HG03521 (cell line): ENCODE data around the gene ARHGAP23.

Source experiments
- ATAC-seq: cut with Tn5 transposase; IDR thresholded peaks from one replicate; pipeline ENCODE4 v1.9.1; 2021; ENCODE audit warnings: mild to moderate bottlenecking, moderate library complexity; ENCODE audit not compliant: unreplicated experiment

The ARHGAP23 gene, protein sequence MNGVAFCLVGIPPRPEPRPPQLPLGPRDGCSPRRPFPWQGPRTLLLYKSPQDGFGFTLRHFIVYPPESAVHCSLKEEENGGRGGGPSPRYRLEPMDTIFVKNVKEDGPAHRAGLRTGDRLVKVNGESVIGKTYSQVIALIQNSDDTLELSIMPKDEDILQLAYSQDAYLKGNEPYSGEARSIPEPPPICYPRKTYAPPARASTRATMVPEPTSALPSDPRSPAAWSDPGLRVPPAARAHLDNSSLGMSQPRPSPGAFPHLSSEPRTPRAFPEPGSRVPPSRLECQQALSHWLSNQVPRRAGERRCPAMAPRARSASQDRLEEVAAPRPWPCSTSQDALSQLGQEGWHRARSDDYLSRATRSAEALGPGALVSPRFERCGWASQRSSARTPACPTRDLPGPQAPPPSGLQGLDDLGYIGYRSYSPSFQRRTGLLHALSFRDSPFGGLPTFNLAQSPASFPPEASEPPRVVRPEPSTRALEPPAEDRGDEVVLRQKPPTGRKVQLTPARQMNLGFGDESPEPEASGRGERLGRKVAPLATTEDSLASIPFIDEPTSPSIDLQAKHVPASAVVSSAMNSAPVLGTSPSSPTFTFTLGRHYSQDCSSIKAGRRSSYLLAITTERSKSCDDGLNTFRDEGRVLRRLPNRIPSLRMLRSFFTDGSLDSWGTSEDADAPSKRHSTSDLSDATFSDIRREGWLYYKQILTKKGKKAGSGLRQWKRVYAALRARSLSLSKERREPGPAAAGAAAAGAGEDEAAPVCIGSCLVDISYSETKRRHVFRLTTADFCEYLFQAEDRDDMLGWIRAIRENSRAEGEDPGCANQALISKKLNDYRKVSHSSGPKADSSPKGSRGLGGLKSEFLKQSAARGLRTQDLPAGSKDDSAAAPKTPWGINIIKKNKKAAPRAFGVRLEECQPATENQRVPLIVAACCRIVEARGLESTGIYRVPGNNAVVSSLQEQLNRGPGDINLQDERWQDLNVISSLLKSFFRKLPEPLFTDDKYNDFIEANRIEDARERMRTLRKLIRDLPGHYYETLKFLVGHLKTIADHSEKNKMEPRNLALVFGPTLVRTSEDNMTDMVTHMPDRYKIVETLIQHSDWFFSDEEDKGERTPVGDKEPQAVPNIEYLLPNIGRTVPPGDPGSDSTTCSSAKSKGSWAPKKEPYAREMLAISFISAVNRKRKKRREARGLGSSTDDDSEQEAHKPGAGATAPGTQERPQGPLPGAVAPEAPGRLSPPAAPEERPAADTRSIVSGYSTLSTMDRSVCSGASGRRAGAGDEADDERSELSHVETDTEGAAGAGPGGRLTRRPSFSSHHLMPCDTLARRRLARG (N-terminal part only)

DNA sequence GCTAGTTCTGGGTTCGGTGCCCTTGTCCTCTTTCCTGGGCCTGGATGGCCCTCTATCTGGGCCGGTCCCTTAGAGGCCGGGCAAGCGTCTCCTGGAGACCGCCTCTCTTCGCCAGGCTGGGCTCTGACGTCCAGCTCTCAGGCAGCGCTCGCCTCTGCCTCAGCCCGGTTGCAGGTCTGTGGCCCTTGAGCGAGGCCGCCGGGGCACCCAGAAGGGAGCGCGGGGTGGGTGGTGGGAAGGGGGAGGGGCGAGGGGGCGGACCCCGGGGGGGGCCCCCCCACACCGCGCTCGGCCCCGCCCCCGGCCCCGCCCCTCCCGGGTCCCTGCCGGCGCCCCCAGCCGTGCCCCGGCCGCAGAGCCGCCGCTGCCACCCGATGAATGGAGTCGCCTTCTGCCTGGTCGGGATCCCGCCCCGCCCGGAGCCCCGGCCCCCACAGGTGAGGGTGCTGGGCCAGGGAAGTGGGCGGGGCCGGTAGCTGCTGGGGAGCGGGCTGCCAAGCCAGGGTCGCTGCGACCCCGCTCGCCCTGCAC lies at the start of gene ARHGAP23:
ARHGAP23 (plus strand) TSS at position 353 of the 531 bp plus-strand sequence; CDS start at position 375, 22 bp downstream.
- no peak for ATAC-seq

DNA sequence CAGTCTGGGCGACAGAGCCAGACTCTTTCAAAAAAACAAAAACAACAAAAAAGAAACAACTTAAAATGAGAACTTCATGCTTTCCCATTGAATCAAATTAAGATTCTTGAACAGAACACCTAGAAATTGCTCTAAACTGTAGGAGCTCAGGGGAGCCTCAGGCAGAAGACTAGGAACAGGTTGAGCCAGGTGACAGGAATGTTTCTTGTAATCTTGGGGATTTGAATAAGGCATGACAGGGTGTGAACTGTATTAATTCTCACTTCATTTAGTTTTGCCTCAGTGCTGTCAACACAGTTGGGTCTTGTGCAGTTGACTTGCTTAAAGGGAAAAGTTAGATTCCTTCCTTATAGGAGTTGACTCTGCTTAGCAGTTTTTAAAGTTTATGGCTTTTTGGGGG lies 48.8 kb upstream of the ARHGAP23 start:
- no peak for ATAC-seq

DNA sequence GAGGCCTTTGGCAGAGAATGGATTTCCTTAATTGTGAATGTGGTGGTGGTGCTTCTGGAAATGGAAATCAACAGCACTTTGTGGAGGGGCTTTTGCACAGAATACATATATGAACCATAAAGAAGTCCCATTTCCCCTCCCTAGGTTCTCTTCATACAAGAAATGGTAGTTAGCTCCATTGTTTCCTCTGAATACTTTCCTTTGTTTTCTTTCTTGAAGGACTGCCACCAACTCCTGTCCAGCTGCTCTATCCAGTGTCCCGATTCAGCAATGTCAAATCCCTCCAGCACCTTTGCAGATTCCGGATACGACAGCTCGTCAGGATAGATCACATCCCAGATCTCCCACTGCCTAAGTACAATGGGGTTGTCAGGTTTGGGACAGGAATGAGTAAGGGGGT lies 33.2 kb upstream of the ARHGAP23 start:
- no peak for ATAC-seq

DNA sequence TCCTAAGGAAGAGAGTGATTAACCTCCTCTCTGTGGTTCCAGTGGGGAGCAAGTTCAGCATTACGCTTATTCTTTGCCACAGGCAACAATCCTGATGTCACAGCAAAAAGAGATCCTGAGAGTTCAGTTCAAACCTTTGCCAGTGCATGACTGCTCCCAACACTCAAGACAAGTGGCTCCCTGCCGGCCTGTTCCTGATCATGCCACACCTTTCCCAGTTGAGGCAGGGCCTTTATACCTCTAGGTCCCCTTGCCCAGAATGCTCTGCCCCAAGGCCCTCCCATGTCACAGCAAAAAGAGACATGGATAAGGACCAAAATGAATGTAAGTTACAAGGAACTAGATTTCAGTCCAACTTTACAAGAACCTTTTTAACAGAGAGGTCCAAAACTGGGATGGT lies 31.0 kb upstream of the ARHGAP23 start:
- no peak for ATAC-seq

DNA sequence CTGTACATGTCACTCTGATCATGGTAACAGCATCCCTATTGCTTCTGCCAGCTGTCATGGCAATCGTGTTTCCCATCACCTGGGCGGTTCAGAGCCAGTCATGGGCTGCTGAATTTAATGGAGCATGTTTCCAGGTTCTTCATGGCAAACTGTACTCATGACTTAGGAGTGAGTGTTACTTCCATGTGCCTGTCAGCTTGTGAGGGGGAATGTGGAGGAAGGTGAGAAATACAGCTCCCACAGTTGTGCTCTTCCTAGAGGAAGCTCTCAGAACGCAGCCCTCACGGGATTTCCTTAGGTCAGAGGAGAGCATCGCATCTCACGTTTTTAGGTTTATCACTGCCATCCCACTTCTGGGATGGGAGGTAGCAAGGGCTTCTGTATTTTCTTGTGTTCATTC lies 28.0 kb upstream of the ARHGAP23 start:
- no peak for ATAC-seq

DNA sequence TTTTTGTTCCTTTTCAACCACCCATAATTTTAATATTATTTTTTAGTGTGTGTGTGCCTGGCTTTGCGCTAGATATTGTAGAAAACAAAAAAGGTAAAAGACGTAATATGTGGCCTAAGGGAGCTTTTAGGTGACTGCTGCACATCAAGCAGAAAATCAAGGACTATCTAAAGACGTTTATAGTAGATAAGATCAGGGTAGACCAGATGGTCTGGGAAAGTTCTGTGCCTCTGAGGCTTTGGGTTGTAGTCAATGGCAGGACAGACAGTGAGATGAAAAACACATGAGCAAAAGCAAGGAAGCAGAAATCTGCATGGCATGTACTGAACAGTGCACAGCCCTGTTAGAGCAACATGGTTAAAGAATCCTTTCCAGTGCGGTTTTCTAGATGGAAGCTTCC lies 26.8 kb upstream of the ARHGAP23 start:
- no peak for ATAC-seq

DNA sequence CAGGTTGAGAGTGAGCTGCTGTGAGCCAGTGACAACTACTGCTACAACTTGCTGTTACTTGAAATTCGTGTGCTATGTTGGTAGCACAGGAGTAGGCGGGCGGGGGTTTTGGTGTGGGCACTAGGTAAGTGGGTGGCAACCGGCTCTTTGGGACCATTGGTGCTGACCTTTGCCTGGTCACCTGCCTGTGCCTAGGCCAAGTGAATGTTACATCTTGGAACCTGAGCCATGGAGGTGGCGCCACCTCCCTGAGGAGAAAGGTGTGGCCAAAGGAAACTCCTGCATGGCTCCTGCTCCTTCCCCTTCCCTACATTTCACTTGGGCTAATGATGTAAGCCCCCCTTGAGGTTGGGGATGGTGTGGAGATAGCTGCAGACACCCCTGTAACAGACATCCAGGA lies 25.4 kb upstream of the ARHGAP23 start:
- ATAC-seq: no peak

DNA sequence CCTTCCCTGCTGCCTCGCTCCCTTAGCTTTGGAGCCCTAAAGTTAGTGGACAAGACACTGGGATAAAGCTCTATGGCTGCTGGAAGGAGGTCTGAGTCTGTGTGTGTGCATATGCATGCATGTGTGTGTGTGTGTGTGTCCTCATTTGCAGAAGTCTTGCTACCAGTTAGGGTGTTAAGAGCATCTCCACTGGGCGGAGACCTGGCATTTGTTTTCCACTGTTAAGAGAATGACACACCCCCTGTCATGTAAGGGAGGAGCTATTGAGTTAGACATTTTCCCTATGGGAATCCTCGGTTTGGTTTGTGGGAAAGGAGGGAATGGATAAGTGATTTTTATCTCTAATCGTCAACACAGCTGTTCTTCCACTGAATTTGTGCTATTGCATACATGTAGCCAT lies 24.8 kb upstream of the ARHGAP23 start:
- no peak for ATAC-seq

DNA sequence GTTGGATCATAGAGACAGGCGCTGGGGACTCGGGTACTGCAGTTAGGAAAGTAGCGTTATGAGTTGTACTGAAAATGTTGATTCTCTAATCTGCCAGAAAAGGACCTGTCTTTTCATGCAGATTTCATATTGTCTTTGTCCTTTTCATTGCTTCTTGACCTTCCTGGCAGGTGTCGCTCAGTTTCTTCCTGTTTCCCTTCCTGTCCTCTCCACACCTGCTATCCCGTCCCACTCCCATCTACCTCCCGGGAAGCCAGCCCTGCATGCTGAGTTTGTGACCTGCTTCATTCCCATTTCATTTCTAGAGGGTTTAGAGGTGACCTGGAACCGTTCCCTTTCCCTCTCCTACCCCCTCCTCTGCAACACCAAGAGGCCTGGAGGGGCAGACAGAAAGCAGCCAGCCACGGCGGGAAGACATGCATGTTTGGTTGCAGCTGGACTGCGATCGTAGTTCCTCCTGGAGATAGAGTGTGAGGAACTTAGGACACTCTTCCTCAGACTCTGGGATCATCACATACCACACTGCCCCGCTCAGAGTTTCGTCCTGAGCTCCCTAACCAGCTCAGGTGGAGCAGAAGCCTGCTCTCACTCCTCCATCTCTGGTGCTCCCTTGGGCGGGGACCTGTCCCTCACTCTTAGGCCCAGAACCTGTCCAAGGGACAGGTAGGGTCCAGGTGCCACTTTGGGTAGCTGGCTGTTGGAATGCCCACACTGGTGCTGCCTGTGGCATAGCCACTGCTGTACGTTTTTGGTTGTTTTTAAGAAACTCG lies 23.9 kb upstream of the ARHGAP23 start:
- ATAC-seq: no peak

DNA sequence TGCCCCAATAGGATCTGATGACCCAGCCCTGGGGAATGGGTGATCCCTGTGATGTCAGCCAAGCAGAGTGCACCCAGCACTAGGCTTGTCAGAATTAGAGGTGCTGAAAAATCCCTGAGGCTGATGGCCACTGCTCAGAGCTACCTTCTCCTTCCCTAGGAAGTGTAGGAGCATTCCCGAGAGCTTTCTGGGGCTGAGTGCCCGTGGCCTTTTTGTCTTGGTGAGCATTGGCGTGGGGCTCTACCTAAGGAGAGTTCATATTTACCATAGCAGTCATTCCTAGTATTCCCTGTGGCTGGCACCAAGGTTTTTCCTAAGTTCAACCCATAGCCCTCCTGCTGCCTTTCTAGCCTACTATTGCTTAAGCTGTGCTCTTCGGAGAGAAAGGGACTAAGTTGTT lies 22.6 kb upstream of the ARHGAP23 start:
- ATAC-seq: no peak

DNA sequence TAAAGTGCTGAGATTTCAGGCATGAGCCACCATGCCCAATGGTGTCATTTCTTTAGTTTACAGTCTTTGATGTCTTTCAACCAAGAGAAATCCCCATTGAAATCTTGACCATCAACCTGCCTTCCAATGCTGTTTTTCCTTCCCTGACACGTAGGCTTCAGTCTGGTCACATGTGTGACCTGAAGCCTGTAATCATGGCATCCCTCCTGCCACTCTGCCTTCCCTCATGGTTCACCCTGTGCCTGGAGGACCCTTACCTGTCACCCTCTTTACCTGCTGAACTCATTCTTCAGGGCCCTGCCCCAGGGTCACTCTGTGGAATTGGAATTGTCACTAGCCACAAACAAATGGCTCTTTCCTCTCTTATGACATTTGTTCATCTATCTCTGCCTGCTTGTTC lies 18.1 kb upstream of the ARHGAP23 start:
- ATAC-seq: no peak

DNA sequence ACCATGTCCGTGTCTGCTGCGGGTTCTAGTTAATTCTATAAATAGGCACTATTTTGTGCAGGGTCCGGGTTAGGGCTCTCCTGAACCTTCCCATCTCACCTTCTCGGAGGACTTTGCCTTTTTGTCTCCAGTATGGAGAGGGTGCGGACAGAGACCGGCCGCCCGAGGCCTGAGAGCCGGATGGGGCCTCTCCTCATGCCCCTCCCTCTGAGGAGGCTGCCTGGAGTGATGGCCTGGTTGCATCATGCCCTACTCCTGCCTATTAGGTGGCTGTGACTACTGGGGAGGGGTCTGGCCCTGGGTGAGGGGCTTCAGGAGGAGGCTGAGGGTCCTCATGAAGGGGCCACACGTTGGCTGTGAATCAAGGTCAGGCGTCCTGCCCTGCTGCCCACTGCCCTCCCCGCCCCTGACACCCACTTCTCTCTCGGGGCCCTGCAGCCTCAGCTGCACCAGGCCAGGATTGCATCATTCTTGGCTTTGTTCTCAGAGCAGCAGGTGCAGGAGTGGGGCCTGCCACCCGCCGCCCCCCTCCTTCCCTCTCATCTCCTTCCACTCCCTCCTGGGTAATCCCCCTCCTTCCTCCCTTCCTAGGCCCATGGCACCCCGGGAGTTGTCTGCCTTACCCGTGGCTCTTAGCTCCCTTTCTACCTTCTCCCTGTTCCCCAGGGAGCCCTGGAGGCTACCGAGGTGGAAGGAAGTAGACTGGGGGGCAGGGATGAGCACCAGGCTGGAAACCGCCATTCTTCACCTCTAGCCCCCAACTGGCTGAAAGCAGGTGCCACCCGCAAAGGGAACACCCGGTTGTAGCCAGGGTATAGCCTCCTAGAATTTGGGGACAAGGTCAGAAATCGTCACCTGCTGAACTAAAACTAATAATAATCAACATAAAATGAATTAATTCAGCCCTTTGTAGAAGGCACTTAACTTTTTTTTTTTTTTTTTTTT lies 12.7 kb upstream of the ARHGAP23 start:
- ATAC-seq: no peak

DNA sequence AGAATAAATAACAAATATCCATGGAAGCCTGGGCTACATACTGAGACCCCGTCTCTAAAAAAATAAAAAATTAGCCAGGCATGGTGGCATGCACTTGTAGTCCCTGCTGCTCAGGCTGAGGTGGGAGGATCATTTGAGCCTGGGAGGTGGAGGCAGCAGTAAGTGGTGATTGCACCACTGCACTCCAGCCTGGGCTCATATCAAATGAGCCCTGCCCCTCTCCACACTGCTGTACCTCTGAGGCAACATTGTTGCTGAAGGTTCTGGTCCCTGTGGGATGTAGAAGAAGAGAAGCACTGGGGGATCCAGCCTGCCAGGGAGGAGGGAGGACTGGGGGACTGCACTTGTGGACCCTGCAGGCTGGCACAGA lies 11.4 kb upstream of the ARHGAP23 start:
- no peak for ATAC-seq

DNA sequence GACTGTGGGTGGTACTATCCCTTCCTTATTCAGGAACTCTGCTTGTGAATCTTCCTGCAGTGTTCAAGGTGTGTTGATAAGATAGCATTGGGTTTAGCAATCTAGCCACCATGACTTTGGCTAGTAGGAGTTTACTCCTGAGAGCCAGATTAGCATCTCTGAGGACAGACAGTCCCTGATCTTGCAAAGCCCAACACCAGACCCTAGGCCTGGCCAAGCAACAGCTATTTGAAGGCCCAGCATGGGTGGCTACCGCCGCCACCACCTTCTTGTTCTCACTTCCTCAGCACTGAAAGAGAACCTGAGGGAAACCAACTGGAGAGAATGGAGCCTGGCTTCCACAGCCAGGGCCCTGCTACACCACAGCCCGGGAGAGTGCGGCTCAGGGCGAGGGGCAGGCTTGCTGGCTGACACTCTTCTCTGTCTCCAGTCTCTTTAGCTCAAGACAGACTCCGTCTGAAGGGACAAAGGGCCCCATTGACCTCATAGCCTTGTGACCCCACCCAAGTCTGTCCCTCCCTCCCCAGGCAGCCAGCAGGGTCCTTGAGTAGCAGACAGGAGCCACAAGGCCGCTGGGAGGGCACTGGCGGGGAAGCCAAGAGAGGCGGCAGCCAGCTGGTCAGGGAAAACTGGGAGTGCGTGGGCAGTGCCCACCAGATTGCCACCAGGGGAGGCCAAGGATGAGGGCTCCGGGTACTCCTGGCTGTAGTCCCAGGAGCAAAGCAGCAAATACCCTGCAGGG lies 10.9 kb upstream of the ARHGAP23 start:
- no peak for ATAC-seq

DNA sequence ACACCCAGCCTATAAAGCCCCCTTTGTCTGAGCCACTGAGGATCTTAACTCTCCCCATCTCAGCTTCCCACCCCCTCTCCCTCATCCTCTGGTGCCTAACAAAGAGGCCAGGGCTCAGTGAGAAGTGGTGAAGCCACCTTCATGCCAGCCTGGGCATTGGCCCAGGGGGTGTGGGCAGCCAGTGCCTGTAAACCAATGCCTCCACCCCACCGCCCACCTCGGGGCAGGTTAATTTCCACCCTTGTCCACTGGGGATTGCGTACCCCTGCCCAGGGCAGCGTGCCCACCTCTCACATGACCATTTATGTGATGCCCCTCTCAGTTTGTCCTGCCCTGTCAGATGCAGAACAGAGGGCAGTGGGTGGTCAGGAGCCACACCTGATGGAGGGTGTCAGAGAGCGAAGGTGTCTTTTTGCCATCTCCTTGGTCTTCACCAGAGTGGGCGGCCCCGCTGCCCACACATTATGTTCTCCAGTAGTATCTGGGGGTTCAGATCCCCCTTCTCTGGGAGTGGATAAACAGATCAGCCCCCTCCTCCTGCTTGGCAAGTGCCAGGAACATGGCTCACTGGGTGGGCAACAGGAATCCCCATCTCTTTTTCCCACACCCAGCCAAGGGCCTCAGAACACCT lies 10.1 kb upstream of the ARHGAP23 start:
- ATAC-seq: no peak

DNA sequence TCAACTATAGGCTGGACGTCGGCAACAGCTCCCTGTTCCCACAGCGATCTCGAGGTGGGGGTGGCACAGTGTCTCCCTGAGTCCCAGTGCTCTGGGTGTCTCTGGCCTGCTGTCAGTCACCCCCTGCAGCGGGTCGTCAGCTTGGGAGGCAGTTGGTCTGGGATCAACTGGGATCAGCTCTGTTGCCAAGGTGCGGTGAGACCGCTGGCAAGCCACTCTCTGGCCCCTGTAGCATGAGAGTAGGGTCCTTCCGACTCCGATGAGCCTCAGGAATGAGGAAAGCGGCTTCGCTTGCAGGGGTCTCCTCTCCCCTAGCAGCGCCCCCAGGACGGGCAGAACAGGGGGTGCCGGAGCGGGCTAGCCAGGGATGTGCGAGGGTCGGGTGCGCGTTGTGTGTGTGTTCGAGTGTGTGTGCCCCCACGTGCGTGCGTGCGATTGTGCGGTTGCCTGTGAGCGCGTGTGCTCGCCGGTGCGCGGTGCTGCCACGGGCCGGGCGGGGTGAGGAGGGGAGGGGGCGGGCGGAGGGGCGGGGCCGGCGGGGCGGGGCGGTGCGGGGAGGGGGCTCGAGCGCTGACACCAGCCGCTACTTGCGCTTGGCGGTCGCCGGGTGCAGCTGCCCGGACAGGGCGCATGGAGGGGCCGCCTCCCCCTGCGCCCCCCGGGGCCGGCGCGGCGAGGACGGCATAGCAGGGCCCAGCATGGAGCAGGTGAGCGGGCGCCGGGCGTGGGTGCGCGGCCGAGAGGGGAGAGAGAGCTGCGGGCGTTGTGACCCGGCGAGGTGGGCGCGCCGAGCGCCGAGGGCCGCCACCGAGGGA lies 9.4 kb upstream of the ARHGAP23 start:
- ATAC-seq: no peak

DNA sequence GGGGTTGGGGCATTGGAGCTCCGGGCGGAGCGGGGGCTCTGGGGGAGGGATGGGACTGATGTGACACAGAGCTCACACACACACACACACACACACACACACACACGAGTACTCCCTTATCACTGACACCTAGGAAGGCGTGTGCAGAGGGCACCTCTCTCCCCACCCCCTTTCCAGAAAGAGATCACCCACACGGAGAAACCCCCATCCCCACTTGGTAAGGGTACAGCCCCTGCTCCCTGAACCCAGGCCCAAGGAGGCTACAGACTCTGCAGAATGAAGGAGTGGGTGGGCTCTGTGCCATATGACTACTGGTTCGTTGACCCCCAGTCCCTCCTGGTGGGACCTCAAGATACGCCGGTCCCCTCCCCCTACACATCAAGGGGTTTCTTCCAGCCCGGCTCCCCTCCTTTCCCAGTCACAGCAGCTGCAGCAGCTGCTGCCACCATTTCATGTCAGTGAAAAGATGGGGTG lies 8.7 kb upstream of the ARHGAP23 start:
- ATAC-seq: no peak
